ENCODE data around the gene KLF8. TPM values are rescaled to one million over a fixed set of nuclear protein-coding genes. Genes with fewer than 3 reads are reported as not detected.
"Not testable (repeated sequence)": the region's sequence is repeated elsewhere in the genome, so short reads cannot be mapped to it uniquely, and the experiment has no call there.

Gene KLF8
- total RNA-seq (2021) (92.7 and 93.2 TPM in 2 replicates), Bru-seq, nascent RNA (percentile 88 among the genes with signal in this experiment), BruChase-seq, experiment 1, labeled RNA remaining after a 2-hour chase (percentile 94 among the genes with signal in this experiment), BruChase-seq, experiment 2, labeled RNA remaining after a 6-hour chase (percentile 83 among the genes with signal in this experiment)
- long read RNA-seq, transcript KLF8-204 (6 exons, 1,543 nt): major isoform, 11 of 42 reads
- long read RNA-seq, partial matches to known transcripts: 3 of 42 reads
- long read RNA-seq, other reads (novel, unspliced or antisense): 28 of 42 reads

GRCh38 chrX:56232221-56233082 is at the start of gene KLF8:
Gene KLF8, plus strand, starts transcription at chrX:56232356. Its CDS starts 979 bp downstream, at chrX:56233335.
- peak; percentile 62 to 84 for DNase-seq
- Histone ChIP-seq H3K27me3 (ENCODE audit: insufficient read depth, low read depth) (no peaks in the 10 kb centered on the region), H3F3A (ENCODE audit: insufficient read depth, low read depth) (peaks cover 5% of the 10 kb centered on the region; the same call in 1 of the 2 replicates), H3K4me2 (peak within 1 kb of the TSS; percentile 89), H3K36me3 (ENCODE audit: low read depth) (no peaks in the 10 kb centered on the region), H3K4me3 (peak within 1 kb of the TSS; percentile 83), H2AFZ (peak within 1 kb of the TSS; percentile 95), H4K20me1 (ENCODE audit: insufficient read depth) (no peaks in the 10 kb centered on the region), H3K27ac (peak within 1 kb of the TSS; percentile 53; the same call in 1 of the 2 replicates), H3K9me3 (ENCODE audit: insufficient read depth, low read depth) (no peaks in the 10 kb centered on the region), H3K9me2 (ENCODE audit: insufficient read depth) (no peaks in the 10 kb centered on the region), H3K79me2 (ENCODE audit: low read depth) (peaks cover 17% of the 10 kb centered on the region), H3K4me1 (replicated peaks; ENCODE audit: insufficient read depth) (peaks cover 37% of the 10 kb centered on the region)
- TF ChIP-seq CTCF (conservative IDR thresholded peaks at IDR 0.05) (no peak), EZH2 (IDR thresholded peaks at IDR 0.05; ENCODE audit: low read depth) (no peak)
- intact Hi-C loops (cut with micrococcal nuclease; ENCODE audit: unreplicated experiment): loop anchor here (1.0 to 10.0 kb wide), 9 partner anchors 40 to 515 kb away; partner anchors contain the start of gene RRAGB
- no TSS peak for BruUV-seq (replicated peaks)
- CTCF ChIA-PET: interaction anchor here (0.6 to 1.7 kb wide), 10 partner anchors 16 to 852 kb away, joined by 3 to 10 read pairs (median 4); no protein-coding TSS in a partner anchor
- POLR2A ChIA-PET (ENCODE audit: unreplicated experiment): interaction anchor here (0.6 to 1.2 kb wide), 8 partner anchors 23 to 763 kb away, joined by 3 to 11 read pairs (median 6); no protein-coding TSS in a partner anchor

GRCh38 chrX:56206945-56207344 is 25.2 kb upstream of the KLF8 start:
- H3K36me3 ChIP-seq (ENCODE audit: low read depth); H3F3A ChIP-seq (ENCODE audit: insufficient read depth, low read depth); H2AFZ ChIP-seq; H3K4me1 ChIP-seq (replicated peaks; ENCODE audit: insufficient read depth); BruUV-seq (replicated peaks); H3K27me3 ChIP-seq (ENCODE audit: insufficient read depth, low read depth); intact Hi-C loops (cut with micrococcal nuclease; ENCODE audit: unreplicated experiment); CTCF ChIA-PET; H3K9me3 ChIP-seq (ENCODE audit: insufficient read depth, low read depth); H3K9me2 ChIP-seq (ENCODE audit: insufficient read depth); H3K4me2 ChIP-seq; DNase-seq; H3K4me3 ChIP-seq; H3K79me2 ChIP-seq (ENCODE audit: low read depth); H4K20me1 ChIP-seq (ENCODE audit: insufficient read depth); POLR2A ChIA-PET (ENCODE audit: unreplicated experiment); H3K27ac ChIP-seq: not testable (repeated sequence)

GRCh38 chrX:56211701-56212100 is 20.5 kb upstream of the KLF8 start:
- H2AFZ ChIP-seq: no peak overlapping the region
- BruUV-seq (replicated peaks): no TSS peak
- H3K4me2 ChIP-seq: no peak overlapping the region
- H3K27ac ChIP-seq: no peak overlapping the region
- no peaks in the 10 kb centered on the region for H3F3A ChIP-seq (ENCODE audit: insufficient read depth, low read depth)
- no peak for DNase-seq
- H3K36me3 ChIP-seq (ENCODE audit: low read depth): no peaks in the 10 kb centered on the region
- H4K20me1 ChIP-seq (ENCODE audit: insufficient read depth): no peaks in the 10 kb centered on the region
- no peak overlapping the region for H3K4me3 ChIP-seq
- H3K9me2 ChIP-seq (ENCODE audit: insufficient read depth): no peaks in the 10 kb centered on the region
- intact Hi-C loops (cut with micrococcal nuclease; ENCODE audit: unreplicated experiment): no loop called here
- no peaks in the 10 kb centered on the region for H3K9me3 ChIP-seq (ENCODE audit: insufficient read depth, low read depth)
- no peaks in the 10 kb centered on the region for H3K27me3 ChIP-seq (ENCODE audit: insufficient read depth, low read depth)
- POLR2A ChIA-PET (ENCODE audit: unreplicated experiment): no interaction called here
- CTCF ChIA-PET: no interaction called here
- TF ChIP-seq CTCF (conservative IDR thresholded peaks at IDR 0.05) (no peak), EZH2 (IDR thresholded peaks at IDR 0.05; ENCODE audit: low read depth) (no peak)
- H3K4me1 ChIP-seq (replicated peaks; ENCODE audit: insufficient read depth): no peaks in the 10 kb centered on the region
- no peaks in the 10 kb centered on the region for H3K79me2 ChIP-seq (ENCODE audit: low read depth)

All from PC-9 (cell line).